Measurements from ENCODE around the gene CNKSR3. TPM values are rescaled to one million over a fixed set of nuclear protein-coding genes. Genes with fewer than 3 reads are reported as not detected.

CNKSR3 gene
- polyA plus RNA-seq, 1 of the 3 experiments (the other 2 are of a cell fraction), result 1.6 TPM

DNA sequence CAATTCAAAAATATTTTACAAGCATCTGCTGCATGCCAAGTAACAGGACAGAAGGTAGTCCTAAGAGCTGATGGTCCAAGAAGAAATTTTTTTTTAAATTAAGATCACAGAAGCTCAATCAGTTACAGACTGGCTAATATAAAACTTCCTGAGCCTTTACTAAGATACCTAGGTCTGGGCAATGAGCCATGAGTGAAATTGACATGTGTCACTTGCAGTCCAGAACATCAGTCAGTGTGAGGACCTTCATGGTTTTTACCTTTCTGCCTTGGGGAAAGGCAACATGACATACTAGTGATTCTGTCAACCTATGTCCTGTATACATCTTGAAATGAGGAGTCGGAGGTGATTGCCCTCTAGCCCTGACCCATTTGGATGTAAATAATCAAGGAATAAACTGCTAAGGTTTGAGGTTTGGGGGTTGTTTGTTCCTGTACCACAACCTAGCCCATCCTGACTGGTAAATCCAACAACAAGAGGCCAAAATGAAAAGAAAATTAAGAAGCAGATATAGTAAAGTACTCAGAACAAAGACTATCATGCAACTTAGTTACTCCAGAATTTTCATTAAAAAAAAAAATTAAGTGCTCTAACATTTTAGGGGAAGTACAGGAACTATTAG is 70.0 kb downstream of the CNKSR3 start:
- Histone ChIP-seq H3K79me2 (ENCODE audit: insufficient read depth) (peaks cover 3% of the 10 kb centered on the region; the same call in 1 of the 2 replicates), H4K20me1 (ENCODE audit: insufficient read depth) (no peaks in the 10 kb centered on the region), H3K4me1 (ENCODE audit: control insufficient read depth in 1 of 2, insufficient read depth in 2 of 2, low read depth in 1 of 2, low read length in 1 of 2) (peaks cover 0 to under 1% of the 10 kb centered on the region in 2 experiments; a peak in 3 of 4 replicates), H3K4me2 (no peak overlapping the region), H3K9me3 (no peaks in the 10 kb centered on the region), H3K27me3 (ENCODE audit: insufficient read depth) (no peaks in the 10 kb centered on the region), H3K36me3 (replicated peaks in 1 of 2; ENCODE audit: control insufficient read depth in 1 of 2, insufficient read depth in 2 of 2, low read length in 1 of 2) (peaks cover 0 to 8% of the 10 kb centered on the region in 2 experiments), H3F3A (replicated peaks; ENCODE audit: insufficient read depth) (no peaks in the 10 kb centered on the region), H3K27ac (ENCODE audit: low read depth in 2 of 2, low read length in 1 of 2) (no peak overlapping the region), H3K4me3 (ENCODE audit: low read depth in 2 of 2, low read length in 1 of 2) (no peak overlapping the region), H3K9ac (no peak overlapping the region), H3K9me2 (no peaks in the 10 kb centered on the region), H2AFZ (ENCODE audit: low read depth) (no peak overlapping the region)
- DNase-seq, result no peak
- ChIA-PET CTCF (interaction anchor here (1.3 kb wide), 1 partner anchor 235 kb away, joined by 3 read pairs; no protein-coding TSS in a partner anchor), POLR2A (no interaction called here)
- 100% methylated on average over 1 of the region's 1 CpG for WGBS (ENCODE audit: low lambda C conversion rate)
- TF ChIP-seq POLR2AphosphoS5 (IDR thresholded peaks at IDR 0.05; ENCODE audit: low read depth, low read length) (no peak), RFX5 (IDR thresholded peaks at IDR 0.05; ENCODE audit: low read length) (no peak), MEF2A (IDR thresholded peaks at IDR 0.05; ENCODE audit: borderline replicate concordance, low read depth) (no peak), RXRA (IDR thresholded peaks at IDR 0.05; ENCODE audit: borderline replicate concordance, low read depth) (no peak), TAF1 (IDR thresholded peaks at IDR 0.05; ENCODE audit: borderline replicate concordance, low read depth, low read length) (no peak), RCOR1 (IDR thresholded peaks at IDR 0.05; ENCODE audit: low read length) (no peak), FOSL2 (IDR thresholded peaks at IDR 0.05; ENCODE audit: borderline replicate concordance, low read depth) (no peak), CHD2 (IDR thresholded peaks at IDR 0.05; ENCODE audit: low read length, partially characterized antibody) (no peak), ELF1 (IDR thresholded peaks at IDR 0.05) (no peak), SMC3 (IDR thresholded peaks at IDR 0.05; ENCODE audit: low read depth, low read length) (no peak), EP300 (IDR thresholded peaks at IDR 0.05; ENCODE audit: borderline replicate concordance in 1 of 2, low read depth in 1 of 2, low read length in 1 of 2) (no peak), MXI1 (IDR thresholded peaks at IDR 0.05; ENCODE audit: low read depth, low read length) (no peak), FOXJ3 (CRISPR knock-in tag; IDR thresholded peaks at IDR 0.05) (no peak), YY1 (IDR thresholded peaks at IDR 0.05; ENCODE audit: low read depth) (no peak), JUND (IDR thresholded peaks at IDR 0.05) (no peak), FOXM1 (IDR thresholded peaks at IDR 0.05; ENCODE audit: low read depth) (no peak)
- TF ChIP-seq, protein P1, sequence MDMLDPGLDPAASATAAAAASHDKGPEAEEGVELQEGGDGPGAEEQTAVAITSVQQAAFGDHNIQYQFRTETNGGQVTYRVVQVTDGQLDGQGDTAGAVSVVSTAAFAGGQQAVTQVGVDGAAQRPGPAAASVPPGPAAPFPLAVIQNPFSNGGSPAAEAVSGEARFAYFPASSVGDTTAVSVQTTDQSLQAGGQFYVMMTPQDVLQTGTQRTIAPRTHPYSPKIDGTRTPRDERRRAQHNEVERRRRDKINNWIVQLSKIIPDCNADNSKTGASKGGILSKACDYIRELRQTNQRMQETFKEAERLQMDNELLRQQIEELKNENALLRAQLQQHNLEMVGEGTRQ (IDR thresholded peaks at IDR 0.05; ENCODE audit: borderline replicate concordance, low read depth, low read length), result no peak
- TF ChIP-seq, protein P2, sequence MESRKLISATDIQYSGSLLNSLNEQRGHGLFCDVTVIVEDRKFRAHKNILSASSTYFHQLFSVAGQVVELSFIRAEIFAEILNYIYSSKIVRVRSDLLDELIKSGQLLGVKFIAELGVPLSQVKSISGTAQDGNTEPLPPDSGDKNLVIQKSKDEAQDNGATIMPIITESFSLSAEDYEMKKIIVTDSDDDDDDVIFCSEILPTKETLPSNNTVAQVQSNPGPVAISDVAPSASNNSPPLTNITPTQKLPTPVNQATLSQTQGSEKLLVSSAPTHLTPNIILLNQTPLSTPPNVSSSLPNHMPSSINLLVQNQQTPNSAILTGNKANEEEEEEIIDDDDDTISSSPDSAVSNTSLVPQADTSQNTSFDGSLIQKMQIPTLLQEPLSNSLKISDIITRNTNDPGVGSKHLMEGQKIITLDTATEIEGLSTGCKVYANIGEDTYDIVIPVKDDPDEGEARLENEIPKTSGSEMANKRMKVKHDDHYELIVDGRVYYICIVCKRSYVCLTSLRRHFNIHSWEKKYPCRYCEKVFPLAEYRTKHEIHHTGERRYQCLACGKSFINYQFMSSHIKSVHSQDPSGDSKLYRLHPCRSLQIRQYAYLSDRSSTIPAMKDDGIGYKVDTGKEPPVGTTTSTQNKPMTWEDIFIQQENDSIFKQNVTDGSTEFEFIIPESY (IDR thresholded peaks at IDR 0.05; ENCODE audit: borderline replicate concordance, low read depth), result no peak
- TF ChIP-seq, protein P3, sequence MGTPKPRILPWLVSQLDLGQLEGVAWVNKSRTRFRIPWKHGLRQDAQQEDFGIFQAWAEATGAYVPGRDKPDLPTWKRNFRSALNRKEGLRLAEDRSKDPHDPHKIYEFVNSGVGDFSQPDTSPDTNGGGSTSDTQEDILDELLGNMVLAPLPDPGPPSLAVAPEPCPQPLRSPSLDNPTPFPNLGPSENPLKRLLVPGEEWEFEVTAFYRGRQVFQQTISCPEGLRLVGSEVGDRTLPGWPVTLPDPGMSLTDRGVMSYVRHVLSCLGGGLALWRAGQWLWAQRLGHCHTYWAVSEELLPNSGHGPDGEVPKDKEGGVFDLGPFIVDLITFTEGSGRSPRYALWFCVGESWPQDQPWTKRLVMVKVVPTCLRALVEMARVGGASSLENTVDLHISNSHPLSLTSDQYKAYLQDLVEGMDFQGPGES (IDR thresholded peaks at IDR 0.05; ENCODE audit: low read depth, low read length), result no peak
- TF ChIP-seq, protein P4, sequence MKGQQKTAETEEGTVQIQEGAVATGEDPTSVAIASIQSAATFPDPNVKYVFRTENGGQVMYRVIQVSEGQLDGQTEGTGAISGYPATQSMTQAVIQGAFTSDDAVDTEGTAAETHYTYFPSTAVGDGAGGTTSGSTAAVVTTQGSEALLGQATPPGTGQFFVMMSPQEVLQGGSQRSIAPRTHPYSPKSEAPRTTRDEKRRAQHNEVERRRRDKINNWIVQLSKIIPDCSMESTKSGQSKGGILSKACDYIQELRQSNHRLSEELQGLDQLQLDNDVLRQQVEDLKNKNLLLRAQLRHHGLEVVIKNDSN (IDR thresholded peaks at IDR 0.05; ENCODE audit: borderline replicate concordance, low read depth), result no peak
